Smooth muscle cell of the brain vasculature (primary cell): ENCODE data around the gene PAPSS2.
A peak's percentile ranks its signal among the peaks of the same experiment; 100 is the strongest.
"Not testable (repeated sequence)": the region's sequence is repeated elsewhere in the genome, so short reads cannot be mapped to it uniquely, and the experiment has no call there.

Experiments
- DNase-seq: peaks from one replicate; pipeline ENCODE4 v3.0.0-alpha.2; 2012; ENCODE audit warnings: low read depth, low spot score

The PAPSS2 gene

DNA sequence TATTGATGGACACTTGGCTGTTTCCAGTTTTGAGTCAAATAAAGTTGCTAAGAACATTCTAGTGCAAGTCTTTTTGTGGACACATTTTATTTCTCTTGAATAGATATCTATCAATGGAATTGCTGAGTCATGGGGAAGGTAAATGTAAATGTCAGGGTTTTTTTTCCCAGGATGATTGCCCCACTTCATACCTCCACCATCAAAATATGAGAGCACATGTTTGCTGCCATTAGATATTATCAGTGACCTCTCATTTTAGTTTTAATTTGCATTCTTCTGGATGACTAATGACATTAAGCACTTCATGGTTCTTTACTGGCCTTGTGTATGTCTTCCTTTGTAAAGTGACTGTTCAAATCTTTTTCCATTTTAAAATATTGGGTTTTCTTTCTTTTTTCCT lies 45.7 kb downstream of the PAPSS2 start:
- DNase-seq: no peak

DNA sequence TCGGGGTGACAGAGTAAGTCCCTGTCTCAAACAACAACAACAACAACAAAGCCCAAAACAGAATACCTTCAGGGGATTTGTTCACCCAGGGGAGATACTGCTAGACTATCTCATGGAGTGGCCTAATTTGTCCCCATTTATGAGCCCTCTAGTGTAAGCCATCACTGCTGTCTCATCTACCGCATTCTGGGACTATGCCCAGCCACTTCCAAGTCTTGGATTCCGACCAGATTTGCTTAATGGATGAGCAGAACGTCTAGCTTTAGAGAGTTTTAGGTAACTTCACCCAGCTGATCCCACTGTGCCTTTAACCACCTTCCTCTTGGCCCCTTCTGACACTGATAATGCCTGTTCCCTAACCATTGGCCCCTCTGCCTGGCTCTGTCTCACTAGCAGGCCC lies 47.1 kb downstream of the PAPSS2 start:
- DNase-seq: no peak

DNA sequence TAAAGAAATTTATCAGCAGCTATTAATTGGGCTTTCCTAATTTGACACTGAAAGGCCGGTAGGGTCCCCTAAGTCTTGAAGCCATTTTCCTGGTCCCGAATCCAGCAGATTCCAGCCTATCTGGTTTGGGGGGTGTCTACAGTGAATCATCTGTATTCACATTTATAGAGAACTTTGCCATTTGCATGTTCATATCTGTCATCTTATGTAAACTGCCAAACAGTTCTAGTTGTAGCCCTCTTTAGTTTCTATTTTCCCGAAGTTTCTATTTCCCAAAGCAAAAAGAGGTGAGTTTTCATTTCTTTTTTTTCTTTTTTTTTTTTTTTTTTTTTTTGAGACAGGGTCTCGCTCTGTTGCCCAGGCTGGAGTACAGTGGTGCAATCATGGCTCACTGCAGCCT lies 47.6 kb downstream of the PAPSS2 start:
- no peak for DNase-seq

DNA sequence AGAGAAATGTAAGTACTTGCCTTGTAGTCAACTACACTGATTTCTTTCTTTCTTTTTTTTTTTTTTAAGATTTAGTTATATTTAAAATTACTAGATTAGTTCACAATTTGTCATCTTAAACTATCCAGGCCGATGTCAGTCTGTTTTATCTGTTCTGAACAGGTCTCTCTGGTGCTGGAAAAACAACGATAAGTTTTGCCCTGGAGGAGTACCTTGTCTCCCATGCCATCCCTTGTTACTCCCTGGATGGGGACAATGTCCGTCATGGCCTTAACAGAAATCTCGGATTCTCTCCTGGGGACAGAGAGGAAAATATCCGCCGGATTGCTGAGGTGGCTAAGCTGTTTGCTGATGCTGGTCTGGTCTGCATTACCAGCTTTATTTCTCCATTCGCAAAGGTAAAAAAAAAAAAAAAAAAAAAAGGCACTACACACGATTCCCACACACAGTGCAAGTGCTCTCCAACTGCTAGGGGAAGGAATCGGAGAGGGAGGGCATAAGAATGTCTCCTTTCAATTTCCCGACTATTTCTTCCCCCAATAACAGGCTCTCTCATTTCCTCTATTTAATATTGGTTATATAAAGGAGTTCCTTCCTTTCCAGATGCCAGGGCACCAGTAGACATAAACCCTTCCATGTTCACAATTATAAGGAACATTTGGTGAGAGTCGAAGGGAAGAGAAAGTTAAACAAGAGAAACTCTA lies 53.4 kb downstream of the PAPSS2 start:
- DNase-seq: no peak

DNA sequence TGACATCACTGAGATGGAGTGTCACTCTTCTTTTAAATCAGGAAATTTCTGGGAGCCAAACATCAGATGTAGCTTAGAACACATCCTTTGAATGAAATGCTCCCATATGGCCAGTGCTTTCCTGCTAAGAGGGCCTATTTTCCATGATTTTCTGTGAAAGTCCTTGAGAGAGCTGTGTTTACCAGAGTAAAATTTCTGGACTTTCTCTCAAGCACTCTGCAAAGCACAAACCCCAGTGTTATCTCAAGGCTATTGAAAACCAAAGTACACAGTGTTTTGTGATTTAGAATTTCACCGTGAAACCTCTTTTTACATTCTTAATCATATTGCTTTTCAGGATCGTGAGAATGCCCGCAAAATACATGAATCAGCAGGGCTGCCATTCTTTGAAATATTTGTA lies 54.0 kb downstream of the PAPSS2 start:
- no peak for DNase-seq

DNA sequence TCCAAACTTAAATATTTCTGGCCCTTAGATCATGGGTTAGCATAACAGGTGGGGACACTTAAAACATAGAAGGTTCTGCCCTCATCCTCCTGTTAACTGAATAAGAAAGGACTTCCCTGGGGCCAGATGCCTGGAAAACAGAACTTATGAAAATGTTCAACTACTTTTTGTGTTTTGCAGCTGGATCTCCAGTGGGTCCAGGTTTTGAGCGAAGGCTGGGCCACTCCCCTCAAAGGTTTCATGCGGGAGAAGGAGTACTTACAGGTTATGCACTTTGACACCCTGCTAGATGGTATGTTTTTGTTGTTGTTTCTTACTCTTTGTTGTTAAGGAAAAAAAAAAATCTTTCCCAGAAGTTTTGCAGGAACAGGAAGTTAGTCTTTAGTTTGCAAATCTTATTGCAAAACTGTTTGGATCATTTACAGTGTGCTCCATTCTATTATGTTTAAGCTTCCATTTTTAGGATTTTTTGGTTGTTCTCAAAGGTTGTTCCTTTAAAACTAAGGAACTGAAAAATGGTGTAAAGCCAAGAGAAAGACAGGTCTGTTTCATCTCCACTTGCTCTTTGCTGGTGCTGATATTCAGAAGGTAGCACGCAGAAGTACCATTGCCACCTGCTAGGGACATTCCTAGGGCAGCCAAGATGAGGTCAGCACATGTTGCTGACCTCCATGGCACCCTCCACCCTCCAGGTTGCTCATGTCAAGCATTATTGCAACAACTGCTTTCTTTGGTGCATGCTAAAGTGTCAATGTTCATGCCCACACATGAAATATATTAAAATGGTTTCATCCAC lies 56.1 kb downstream of the PAPSS2 start:
- DNase-seq: no peak

DNA sequence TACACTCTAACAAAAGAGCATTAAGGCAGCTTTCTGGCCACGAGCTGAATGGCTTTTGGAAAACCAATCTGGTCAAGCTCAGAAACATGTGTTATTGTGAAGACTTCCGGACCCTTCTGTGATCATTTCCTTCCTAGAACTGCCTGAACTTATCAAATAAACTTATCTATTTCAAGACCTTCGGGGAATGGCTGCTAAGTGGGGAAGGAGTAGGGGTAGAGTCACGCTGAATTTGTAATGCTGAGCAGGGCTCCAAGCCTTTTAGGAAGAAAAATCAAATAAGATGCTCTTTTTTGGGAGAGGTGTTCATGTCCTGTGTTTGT lies 56.6 kb downstream of the PAPSS2 start:
- no peak for DNase-seq

DNA sequence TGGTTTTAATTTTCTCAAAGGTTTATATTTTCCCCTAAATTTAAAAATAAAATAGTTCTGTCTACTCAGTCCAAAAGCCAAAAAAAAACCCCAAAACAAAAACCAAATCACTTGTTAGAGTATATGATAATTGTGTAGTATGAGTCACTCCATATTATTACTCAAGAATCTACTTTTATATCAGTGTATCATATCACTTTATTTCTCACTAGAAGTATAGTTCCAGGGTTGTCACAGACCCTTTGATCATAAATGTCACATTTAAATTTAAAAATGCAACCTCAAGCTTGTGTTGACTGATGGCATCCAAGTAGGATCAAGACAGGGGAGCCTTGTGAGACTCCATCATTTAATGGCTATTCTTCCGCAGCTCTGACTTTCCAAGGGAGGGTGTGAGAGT lies 61.0 kb downstream of the PAPSS2 start:
- DNase-seq: no peak

DNA sequence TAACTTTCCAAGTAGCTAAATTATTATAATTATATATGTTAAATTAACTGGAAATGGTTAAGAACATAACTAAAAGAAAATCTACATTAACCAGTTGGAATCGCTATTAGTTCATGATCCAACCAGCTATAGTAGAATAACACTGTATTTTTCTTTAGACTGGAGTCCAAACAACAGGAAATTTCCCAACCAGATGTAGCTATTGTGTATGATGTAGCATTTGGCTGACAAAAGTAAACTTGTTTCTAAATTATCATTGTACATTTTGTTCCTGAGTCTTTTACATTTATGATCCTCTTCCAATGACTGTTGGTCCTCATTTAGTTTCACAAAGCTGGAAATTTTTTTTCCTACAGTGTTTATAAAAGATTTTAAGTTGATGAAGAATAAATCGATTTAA lies 62.1 kb downstream of the PAPSS2 start:
- no peak for DNase-seq

DNA sequence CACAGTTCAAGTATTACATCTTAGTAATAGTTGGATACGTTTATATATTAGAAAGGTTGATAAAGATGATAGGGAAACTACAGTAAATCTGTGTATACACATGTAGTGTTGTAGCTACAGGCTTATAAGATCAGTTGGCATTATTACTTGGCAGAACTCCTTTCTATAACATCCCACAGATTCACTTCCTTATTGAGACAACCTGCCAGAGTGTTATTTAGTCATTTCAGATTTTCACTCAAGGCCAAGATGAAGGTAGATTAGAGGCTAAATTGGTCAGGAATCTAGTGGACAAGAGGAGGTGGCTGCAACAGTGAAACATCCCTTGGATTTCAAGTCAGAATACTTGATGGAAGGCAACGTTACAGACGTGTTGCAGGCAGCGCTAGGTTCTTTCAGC lies 63.0 kb downstream of the PAPSS2 start:
- DNase-seq: no peak

DNA sequence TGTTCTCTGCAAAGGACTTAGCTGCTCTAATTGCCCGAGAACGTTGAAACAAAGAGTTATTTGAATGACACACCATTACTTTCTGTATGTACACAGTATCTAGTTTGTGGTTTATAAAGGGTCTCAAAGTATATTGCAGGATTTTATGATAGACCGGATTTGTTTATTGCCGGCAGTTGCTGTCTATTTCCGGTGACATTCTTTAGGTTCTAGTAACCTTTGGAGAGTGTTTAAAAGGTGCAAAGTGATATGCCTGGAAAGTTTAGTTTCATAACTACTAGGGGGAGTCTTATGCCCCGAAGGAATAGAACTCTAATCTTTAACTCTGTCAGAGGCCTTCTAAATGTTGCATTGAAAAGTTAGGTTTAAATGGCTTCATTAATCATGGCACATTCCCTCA lies 63.8 kb downstream of the PAPSS2 start:
- DNase-seq: no peak

DNA sequence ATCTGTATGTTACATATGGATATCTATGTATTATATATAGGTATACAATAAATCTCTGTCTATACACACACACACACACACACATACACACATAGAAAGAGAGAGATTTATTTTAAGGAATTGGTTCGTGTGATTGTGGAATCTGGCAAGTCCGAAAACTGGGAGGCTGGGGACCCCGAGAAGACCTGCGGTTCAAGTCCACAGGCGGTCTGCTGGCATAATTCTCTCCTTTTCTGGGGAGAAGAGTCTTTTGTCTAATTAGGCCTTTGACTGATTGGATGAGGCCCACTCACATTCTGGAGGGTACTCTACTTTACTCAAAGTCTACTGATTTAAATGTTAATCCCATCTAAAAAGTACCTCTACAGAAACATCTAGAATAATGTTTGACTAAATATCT lies 65.1 kb downstream of the PAPSS2 start:
- no peak for DNase-seq

DNA sequence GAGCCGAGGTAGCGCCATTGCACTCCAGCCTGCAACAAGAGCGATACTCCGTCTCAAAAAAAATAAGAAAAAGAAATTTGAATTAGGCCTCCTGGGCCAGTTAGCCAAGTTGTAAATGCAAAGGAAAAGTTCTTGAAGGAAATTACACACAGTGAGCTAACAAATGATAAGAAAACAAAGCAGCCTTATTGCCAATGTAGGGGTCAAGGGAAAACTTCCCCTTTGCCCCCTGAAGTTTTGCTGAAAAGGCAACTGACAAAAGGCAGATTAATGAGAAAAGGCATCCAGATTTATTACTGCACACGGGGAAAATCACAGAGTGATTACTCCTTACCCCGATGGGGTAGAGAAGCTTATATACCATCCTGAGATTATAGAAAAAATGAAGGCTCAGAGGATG lies 70.3 kb downstream of the PAPSS2 start:
- no peak for DNase-seq

DNA sequence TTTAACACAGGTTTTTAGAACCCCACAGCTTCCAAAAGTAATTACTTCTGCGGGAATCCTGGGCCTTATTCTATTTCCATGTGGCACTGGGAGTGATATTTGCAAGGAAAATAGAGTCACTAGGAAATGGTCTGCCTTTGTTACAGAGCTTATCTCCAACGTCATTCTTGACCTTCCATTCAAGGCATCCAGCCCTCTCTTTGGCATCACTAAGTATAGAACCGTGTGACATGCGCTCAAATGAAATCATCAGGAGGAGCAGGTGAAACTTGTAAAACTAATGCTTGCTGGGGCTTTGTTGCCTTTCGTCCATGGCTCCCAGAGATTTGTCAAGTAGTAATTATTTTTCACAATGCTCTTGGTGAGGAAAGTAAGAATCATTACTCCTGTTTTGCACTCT lies 73.4 kb downstream of the PAPSS2 start:
- no peak for DNase-seq

DNA sequence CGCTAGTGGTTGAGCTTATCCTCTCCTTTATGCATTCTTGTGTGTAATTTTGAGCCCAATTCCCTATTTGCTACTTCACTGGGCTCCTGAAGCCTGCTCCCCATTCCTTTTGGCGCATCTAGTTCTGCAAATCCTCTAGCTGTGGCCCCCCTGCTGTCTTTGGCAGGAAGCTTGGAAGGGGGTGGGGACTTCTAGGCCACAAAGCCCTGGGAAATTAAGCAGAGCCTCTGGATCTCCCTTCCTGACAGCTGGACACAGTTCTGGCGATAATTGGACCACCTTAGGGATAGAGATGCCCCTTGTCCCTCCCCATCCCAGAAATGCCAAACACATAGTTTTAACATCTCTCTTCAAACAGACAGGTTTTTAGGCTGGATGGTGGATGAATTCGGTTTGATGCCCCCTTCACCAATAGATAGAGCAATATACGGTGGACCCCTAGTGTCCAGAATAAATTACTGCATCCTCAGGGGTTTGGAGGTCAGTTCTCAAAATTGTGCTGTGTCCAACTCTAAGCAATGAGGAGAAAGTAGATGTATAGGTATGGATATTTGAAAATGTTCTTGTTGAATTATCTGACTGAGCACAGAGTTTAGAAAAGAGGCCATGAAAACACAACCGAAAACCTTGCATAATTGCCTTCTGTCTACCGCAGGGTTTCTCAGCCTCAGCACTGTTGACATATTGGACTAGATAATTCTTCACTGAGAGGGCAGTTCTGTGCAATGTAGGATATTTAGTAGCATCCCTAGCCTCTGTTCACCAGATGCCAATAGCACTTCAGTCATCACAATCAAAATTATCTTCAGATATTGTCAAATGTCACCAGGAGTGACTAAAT lies 75.5 kb downstream of the PAPSS2 start:
- DNase-seq: peak; percentile 73

DNA sequence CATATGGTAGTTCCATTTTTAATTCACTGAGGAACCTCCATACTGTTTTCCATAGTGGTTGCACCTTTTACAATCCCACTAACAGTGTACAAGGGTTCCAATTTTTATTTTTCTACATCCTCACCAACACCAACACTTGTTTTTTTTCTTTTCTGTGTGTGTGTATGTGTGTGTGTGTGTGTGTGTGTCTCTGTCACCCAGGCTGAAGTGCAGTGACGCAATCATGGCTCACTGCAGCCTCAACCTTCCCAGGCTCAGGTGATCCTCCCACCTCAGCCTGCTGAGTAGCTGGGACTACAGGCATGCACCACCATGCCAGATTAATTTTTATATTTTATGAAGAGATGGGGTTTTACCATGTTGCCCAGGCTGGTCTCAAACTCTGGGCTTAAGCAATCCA lies 78.6 kb downstream of the PAPSS2 start:
- not testable (repeated sequence) for DNase-seq

DNA sequence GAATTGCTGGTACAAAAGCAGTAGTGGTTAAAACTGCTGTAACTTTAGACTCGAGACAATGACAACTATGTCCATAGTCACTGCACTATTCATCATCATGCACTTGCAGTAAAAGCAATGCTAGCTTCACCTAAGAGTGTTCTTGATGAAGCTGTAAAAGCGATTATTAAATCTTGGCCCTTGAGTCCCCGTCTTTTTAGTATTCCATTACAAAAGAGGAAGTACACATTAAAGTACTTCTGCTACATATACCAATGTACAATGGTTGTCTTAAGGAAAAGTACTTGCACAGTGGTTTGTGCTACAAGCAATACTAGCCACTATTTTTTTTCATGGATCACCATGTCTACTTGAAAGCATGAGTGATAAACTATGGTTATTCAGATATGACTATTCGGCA lies 80.0 kb downstream of the PAPSS2 start:
- no peak for DNase-seq

DNA sequence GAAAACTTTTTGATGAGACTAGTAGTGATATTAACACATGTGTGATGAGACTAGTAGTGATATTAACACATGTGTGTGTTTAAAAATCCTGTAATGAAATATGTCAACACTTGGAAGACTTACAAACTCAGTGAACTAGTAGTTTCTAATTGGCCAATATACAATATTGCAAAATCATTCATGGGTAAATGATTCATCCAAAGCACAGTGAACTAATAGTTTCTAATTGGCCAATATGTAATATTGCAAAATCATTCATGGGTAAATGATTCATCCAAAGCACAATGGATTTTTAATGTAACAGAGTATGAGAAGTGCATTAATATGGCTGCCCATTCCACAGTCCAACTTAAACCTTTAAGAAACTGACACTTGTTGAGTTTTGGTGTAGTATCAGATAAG lies 80.6 kb downstream of the PAPSS2 start:
- DNase-seq: no peak

DNA sequence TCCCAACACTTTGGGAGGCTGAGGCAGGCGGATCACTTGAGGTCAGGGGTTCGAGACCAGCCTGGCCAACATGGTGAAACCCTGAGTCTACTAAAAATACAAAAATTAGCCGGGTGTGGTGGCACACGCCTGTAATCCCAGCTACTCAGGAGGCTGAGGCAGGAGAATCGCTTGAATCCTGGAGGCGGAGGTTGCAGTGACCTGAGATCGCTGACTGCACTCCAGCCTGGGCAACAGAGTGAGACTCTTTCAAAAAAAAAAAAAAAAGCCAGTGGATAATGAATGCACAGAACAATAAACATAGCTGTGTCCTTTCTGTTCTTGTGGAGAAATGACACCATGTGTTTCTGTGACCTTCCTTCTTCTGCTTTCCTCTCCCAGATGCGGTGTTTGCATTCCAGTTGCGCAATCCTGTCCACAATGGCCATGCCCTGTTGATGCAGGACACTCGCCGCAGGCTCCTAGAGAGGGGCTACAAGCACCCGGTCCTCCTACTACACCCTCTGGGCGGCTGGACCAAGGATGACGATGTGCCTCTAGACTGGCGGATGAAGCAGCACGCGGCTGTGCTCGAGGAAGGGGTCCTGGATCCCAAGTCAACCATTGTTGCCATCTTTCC lies 83.4 kb downstream of the PAPSS2 start:
- not testable (repeated sequence) for DNase-seq

DNA sequence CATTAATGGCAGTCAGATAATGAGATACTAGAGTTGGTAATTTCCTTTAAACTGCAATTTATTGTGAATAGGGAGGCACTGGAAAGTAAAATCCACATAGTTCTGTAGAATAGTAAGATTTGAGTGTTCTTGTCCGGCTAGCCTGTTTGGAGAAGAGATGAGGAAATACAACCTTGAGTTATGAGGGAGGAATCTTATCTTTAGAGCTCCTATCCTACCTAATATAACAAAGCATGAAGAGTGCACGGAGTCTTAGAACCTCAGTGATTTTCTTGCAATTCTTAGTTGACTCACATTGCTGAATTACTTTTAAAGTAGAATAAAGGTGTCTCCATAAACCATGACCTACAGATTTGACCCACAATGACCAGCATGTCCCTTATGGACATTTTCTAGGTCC lies 84.9 kb downstream of the PAPSS2 start:
- no peak for DNase-seq

DNA sequence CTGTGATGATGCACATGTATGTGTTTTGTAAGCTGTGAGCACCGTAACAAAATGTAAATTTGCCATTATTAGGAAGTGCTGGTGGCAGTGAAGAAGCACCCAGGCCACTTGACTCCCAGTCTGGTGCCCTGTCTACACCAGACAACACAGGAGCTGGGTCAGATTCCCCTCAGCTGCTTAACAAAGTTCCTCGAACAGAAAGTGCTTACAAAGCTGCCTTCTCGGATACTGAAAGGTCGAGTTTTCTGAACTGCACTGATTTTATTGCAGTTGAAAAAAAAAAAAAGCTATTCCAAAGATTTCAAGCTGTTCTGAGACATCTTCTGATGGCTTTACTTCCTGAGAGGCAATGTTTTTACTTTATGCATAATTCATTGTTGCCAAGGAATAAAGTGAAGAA lies 87.2 kb downstream of the PAPSS2 start:
- no peak for DNase-seq

DNA sequence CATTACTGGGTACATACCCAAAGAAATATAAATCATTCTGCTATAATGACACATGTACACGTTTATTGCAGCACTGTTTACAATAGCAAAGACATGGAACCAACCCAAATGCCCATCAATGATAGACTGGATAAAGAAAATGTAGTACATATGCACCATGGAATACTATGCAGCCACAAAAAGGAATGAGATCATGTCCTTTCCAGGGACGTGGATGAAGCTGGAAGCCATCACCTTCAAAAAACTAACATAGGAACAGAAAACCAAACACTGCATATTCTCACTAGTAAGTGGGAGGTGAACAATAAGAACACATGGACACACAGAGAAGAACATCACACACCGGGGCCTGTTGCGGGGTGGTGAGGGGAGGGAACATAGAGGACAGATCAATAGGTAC lies 88.6 kb downstream of the PAPSS2 start:
- DNase-seq: not testable (repeated sequence)
